Measurements from ENCODE around the gene MESP2.

MESP2 gene

DNA sequence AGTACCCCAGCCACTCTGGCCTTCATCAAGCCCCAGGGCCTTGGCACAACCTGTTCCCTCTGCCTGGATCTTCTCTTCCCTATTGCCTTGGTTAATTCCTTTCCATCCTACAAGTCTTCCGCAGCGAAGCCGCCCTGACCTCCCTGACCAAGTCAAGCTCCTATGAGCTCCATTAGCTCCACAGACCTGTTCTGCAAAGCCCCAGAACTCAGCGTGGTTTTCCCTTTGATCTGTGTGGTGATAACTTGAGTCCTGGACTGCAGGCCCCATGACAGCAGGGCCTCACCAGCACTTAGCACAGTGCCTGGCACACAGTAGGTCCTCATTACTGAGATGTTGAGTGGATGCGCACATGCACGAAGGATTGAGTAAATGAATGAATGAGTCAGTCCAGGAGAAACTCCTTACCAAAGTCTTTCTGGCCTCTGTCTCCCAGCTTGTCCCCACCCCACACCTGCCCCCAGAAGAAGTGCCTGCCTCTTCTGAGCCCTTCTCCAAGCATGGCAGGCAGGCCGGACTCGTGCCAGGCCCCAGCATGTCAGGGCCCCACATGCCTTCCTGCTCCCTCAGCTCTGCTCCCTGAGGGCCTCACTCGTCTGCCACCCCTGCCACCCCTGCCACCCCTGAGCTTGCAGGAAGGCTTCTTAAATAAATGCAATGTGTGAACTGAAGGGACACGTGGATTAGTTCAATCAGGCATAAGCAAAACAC is 32.2 kb downstream of the MESP2 start:
- TF ChIP-seq, protein P1, sequence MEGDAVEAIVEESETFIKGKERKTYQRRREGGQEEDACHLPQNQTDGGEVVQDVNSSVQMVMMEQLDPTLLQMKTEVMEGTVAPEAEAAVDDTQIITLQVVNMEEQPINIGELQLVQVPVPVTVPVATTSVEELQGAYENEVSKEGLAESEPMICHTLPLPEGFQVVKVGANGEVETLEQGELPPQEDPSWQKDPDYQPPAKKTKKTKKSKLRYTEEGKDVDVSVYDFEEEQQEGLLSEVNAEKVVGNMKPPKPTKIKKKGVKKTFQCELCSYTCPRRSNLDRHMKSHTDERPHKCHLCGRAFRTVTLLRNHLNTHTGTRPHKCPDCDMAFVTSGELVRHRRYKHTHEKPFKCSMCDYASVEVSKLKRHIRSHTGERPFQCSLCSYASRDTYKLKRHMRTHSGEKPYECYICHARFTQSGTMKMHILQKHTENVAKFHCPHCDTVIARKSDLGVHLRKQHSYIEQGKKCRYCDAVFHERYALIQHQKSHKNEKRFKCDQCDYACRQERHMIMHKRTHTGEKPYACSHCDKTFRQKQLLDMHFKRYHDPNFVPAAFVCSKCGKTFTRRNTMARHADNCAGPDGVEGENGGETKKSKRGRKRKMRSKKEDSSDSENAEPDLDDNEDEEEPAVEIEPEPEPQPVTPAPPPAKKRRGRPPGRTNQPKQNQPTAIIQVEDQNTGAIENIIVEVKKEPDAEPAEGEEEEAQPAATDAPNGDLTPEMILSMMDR (IDR thresholded peaks at IDR 0.05; ENCODE audit: low read depth, low read length) = no peak
- DNase-seq (ENCODE audit: low read depth in 2 of 2) = no peak
- H3K4me3 ChIP-seq (replicated peaks in 1 of 2; ENCODE audit: low read depth in 2 of 2, low read length in 2 of 2) = no peak overlapping the region

DNA sequence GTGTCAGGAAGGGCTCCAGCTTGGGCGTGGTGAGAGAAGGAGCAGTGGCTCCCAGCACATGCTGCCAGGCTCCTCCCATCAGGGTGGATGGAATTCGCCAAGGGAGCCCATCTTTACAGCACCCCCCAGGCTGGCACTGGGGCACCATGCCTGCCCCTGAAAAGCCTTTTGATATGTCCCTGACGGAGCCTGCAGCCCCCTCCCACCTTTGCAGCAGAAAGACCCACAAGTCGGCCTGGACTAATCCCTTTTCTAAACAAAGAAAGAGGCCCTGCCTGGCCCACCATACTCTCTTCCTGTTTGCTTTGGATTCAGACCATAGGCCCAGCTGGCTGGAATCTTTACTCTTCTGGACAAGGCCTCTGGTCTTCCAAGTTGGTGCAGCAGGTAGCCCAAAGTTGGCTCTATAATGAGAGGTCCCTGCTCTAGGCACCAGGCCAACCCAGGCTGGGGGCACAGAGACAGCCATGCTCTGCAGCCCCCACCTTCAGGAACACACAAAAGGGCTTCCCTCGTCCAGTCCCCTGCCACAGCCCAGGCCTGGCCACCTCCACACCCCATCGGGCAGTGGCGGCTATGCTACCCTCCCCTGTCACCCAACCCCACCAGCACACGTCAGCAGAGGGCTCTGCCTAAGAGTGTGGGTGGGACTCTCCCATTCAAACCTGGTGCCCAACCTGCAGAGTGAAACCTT is 33.1 kb downstream of the MESP2 start:
- peak; percentile 42 to 53 for DNase-seq (ENCODE audit: low read depth in 2 of 2)
- TF ChIP-seq, protein P1 (IDR thresholded peaks at IDR 0.05; ENCODE audit: low read depth, low read length) = no peak
- H3K4me3 ChIP-seq (replicated peaks in 1 of 2; ENCODE audit: low read depth in 2 of 2, low read length in 2 of 2) = no peak overlapping the region

DNA sequence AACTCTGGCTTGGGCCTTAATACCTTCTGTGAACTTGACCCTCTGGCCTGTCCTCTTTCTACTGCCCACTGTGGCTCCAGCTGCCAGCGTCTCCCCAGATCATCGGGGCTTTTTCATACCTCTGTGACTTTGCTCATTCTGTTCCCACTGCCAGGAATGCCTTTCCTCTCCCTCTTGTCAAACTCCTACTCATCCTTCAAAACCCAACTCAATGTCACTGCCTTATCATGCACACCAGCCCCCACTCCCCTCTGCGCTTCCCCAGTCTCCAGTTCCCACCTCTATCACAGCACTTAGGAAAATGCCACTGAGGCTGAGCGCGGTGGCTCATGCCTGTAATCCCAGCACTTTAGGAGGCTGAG is 33.6 kb downstream of the MESP2 start:
- DNase-seq (ENCODE audit: low read depth in 2 of 2) = no peak
- no peak overlapping the region for H3K4me3 ChIP-seq (replicated peaks in 1 of 2; ENCODE audit: low read depth in 2 of 2, low read length in 2 of 2)
- TF ChIP-seq, protein P1 (IDR thresholded peaks at IDR 0.05; ENCODE audit: low read depth, low read length) = no peak

DNA sequence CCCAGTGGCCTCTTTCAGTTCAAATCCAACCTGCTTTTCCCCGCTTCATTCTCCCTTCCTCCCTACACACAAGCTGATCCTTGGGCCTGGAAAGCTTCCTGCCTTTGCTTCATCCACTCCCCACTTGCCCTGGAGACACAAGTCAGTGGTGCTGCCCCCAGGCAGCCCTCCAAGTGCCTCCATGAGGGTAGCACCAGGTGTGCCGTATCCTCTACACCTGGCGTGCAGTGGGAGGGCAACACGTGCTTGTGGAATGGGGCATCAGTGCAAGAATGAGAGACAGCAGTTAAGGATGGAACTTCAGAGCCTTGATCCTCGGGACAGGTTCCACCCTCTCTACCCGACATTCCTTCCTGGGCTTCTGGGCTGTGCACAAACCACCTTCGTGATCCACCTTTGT is 34.7 kb downstream of the MESP2 start:
- TF ChIP-seq, protein P1 (IDR thresholded peaks at IDR 0.05; ENCODE audit: low read depth, low read length) = no peak
- DNase-seq (ENCODE audit: low read depth in 2 of 2) = no peak
- H3K4me3 ChIP-seq (replicated peaks in 1 of 2; ENCODE audit: low read depth in 2 of 2, low read length in 2 of 2) = no peak overlapping the region

DNA sequence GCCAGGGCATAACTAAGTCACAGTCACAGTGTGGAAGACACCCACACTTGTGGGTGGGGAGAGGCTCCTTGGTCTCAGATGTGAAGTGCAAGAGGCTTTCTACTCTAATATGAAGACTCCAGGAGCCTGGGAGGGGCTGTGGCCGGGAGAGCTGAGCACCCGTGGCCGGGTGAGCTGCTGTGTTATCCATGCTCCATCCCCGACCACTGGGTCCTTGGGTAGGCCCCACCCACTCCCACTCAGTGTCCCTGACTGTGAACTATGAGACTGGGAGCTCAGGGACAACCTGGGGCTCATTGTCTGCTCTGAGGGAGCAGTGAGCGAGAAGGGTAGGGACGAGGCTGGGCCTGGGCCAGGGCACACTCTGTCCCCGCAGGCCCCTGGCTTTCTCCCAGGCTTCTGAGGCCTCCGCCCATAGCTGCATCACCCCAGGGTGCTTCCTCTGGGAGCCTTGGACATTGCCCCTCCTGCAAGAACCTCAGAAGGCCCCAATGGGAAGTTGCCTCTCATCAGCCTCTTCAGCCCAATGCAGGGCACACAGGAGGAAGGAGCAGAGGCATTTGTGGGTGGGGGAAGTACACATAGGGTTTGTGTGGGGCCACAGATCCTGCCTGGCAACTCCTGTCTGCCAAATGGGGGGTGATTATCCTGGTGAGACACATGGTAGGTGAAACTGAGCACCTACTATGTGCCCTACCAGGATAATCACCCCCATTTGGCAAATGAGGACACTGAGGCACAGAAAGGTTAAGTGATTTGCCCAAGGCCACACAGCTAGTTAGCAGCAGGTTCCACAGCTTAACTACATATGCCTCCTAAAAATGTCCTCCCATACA is 36.1 kb downstream of the MESP2 start:
- peak overlapping the region; percentile 17 to 73 for H3K4me3 ChIP-seq (replicated peaks in 1 of 2; ENCODE audit: low read depth in 2 of 2, low read length in 2 of 2)
- peak; percentile 58 to 74 for DNase-seq (ENCODE audit: low read depth in 2 of 2)
- TF ChIP-seq, protein P1 (IDR thresholded peaks at IDR 0.05; ENCODE audit: low read depth, low read length) = no peak

DNA sequence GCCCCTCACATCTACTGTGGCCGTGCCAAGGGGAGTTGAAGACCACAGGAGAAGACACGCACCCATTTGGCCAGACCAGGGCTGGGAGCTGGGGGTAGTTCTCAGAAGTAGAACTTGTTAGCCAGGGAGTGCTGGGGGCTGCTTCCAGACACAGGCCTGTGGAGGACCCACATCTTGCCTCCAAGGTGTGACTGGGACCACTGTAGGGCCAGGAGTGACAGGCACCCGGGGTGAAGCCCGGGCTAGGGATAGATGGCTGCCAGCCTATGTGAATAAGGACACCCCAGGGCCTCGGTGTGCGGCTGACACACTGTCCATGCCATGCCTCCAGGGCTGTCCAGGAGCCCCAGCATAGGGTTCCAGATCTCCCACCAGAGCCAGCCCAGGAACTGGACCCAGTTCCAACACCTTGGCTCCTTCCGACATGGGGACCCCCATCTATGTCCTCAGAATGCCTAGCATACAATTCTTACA is 36.8 kb downstream of the MESP2 start:
- TF ChIP-seq, protein P1 (IDR thresholded peaks at IDR 0.05; ENCODE audit: low read depth, low read length) = no peak
- H3K4me3 ChIP-seq (replicated peaks in 1 of 2; ENCODE audit: low read depth in 2 of 2, low read length in 2 of 2) = peak overlapping the region; percentile 73 to 95
- DNase-seq (ENCODE audit: low read depth in 2 of 2) = no peak

Data from cardiac fibroblast (primary cell).